ENCODE measurements around the gene GPRC5A.

GPRC5A gene

GRCh38 chr12:12924169-12924568 is 32.8 kb downstream of the GPRC5A start:
- Histone ChIP-seq H3K27me3 (ENCODE audit: insufficient read depth, poor library complexity, severe bottlenecking) (no peaks in the 10 kb centered on the region), H3K27ac (replicated peaks) (no peak overlapping the region), H3K4me3 (replicated peaks; ENCODE audit: insufficient read depth, low read length) (no peak overlapping the region)
- no peak for DNase-seq (ENCODE audit: low read depth in 1 of 2, low spot score in 1 of 2)
- TF ChIP-seq POLR2AphosphoS5 (IDR thresholded peaks at IDR 0.05; ENCODE audit: low read depth) (no peak), CTCF (IDR thresholded peaks at IDR 0.05; ENCODE audit: insufficient read depth, low read length) (no peak), REST (IDR thresholded peaks at IDR 0.05; ENCODE audit: insufficient replicate concordance, low read depth) (no peak), SPI1 (IDR thresholded peaks at IDR 0.05; ENCODE audit: borderline replicate concordance, low read depth) (no peak), GABPA (IDR thresholded peaks at IDR 0.05; ENCODE audit: low read depth) (no peak)

- Histone ChIP-seq H3K4me3 (replicated peaks; ENCODE audit: insufficient read depth, low read length) (no peak overlapping the region), H3K27ac (replicated peaks) (no peak overlapping the region), H3K27me3 (ENCODE audit: insufficient read depth, poor library complexity, severe bottlenecking) (no peaks in the 10 kb centered on the region)
- DNase-seq (ENCODE audit: low read depth in 1 of 2, low spot score in 1 of 2): no peak
- TF ChIP-seq POLR2AphosphoS5 (IDR thresholded peaks at IDR 0.05; ENCODE audit: low read depth) (no peak), CTCF (IDR thresholded peaks at IDR 0.05; ENCODE audit: insufficient read depth, low read length) (no peak), GABPA (IDR thresholded peaks at IDR 0.05; ENCODE audit: low read depth) (no peak), REST (IDR thresholded peaks at IDR 0.05; ENCODE audit: insufficient replicate concordance, low read depth) (no peak), SPI1 (IDR thresholded peaks at IDR 0.05; ENCODE audit: borderline replicate concordance, low read depth) (no peak)
These were observed 34.0 kb downstream of the GPRC5A start for GRCh38 chr12:12925388-12925787.

- TF ChIP-seq REST (IDR thresholded peaks at IDR 0.05; ENCODE audit: insufficient replicate concordance, low read depth) (no peak), SPI1 (IDR thresholded peaks at IDR 0.05; ENCODE audit: borderline replicate concordance, low read depth) (no peak)
- DNase-seq (ENCODE audit: low read depth in 1 of 2, low spot score in 1 of 2): no peak
- no peak overlapping the region for H3K4me3 ChIP-seq (replicated peaks; ENCODE audit: insufficient read depth, low read length)
- H3K27ac ChIP-seq (replicated peaks): no peak overlapping the region
- H3K27me3 ChIP-seq (ENCODE audit: insufficient read depth, poor library complexity, severe bottlenecking): no peaks in the 10 kb centered on the region
These were observed 35.3 kb downstream of the GPRC5A start for GRCh38 chr12:12926571-12927071.

Measured in HL-60 (cell line).